Astrocyte of the cerebellum (primary cell): Measurements from ENCODE around the gene MYL6.
A peak's percentile ranks its signal among the peaks of the same experiment; 100 is the strongest.

Experiments used
- DNase-seq: peaks from one replicate; pipeline ENCODE4 v3.0.0-alpha.2; 2011; ENCODE audit warnings: low read depth
- H3K4me3 ChIP-seq: 2 replicates; pipeline ENCODE4 v1.5.1; 2011; ENCODE audit warnings: mild to moderate bottlenecking, low read depth, low read length, moderate library complexity
- in situ Hi-C: cut with HindIII; loops from 2 replicates; pipeline ENCODE4 v1.10.0; 2017; ENCODE audit warnings: low sequenced_read_pairs
- TF ChIP-seq, protein P1 (sequence below): IDR thresholded peaks from 2 replicates; pipeline ENCODE4 v1.5.1; 2012; ENCODE audit warnings: low read length, low read depth, moderate library complexity, mild to moderate bottlenecking; ENCODE audit errors: missing control alignments

The MYL6 gene

GRCh38 chr12:56143217-56143616 lies 14.9 kb upstream of the MYL6 start:
- H3K4me3 ChIP-seq: no peak overlapping the region
- in situ Hi-C loops: no loop called here
- no peak for DNase-seq
- TF ChIP-seq, protein P1, sequence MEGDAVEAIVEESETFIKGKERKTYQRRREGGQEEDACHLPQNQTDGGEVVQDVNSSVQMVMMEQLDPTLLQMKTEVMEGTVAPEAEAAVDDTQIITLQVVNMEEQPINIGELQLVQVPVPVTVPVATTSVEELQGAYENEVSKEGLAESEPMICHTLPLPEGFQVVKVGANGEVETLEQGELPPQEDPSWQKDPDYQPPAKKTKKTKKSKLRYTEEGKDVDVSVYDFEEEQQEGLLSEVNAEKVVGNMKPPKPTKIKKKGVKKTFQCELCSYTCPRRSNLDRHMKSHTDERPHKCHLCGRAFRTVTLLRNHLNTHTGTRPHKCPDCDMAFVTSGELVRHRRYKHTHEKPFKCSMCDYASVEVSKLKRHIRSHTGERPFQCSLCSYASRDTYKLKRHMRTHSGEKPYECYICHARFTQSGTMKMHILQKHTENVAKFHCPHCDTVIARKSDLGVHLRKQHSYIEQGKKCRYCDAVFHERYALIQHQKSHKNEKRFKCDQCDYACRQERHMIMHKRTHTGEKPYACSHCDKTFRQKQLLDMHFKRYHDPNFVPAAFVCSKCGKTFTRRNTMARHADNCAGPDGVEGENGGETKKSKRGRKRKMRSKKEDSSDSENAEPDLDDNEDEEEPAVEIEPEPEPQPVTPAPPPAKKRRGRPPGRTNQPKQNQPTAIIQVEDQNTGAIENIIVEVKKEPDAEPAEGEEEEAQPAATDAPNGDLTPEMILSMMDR: no peak

GRCh38 chr12:56143870-56144269 lies 14.3 kb upstream of the MYL6 start:
- in situ Hi-C loops: no loop called here
- DNase-seq: no peak
- no peak overlapping the region for H3K4me3 ChIP-seq
- TF ChIP-seq, protein P1: no peak

- no peak for DNase-seq
- TF ChIP-seq, protein P1: no peak
- no peak overlapping the region for H3K4me3 ChIP-seq
- in situ Hi-C loops: no loop called here
Measured at GRCh38 chr12:56145217-56145616, 12.9 kb upstream of the MYL6 start.

- H3K4me3 ChIP-seq: no peak overlapping the region
- TF ChIP-seq, protein P1: no peak
- in situ Hi-C loops: no loop called here
- no peak for DNase-seq
Measured at GRCh38 chr12:56146492-56147460, 11.4 kb upstream of the MYL6 start.

- peak; percentile 35 for DNase-seq
- in situ Hi-C loops: no loop called here
- no peak overlapping the region for H3K4me3 ChIP-seq
- TF ChIP-seq, protein P1: no peak
Measured at GRCh38 chr12:56150563-56150962, 7.6 kb upstream of the MYL6 start.

DNA sequence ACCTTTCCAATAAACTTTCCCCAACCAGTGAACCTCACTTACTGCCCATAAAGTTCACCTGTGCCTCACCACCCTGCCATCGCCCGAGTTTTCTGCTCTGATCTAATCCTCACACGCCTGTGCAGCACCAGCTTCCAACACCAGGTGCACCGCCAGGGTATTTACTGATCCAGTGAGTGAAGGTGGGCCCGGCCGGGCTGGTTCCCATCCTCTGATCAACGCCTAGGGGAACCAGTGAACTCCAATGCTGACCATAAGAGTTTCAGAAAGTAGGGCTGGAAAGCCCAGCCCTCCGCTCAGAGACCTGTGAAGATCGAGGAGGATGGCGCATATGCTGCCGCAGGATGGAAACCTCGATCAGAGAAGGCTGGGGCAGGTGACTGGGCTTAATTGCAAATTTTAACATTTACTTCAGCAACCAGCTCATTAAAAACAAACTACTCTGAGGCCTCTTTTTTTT lies 6.5 kb upstream of the MYL6 start:
- TF ChIP-seq, protein P1: peak; percentile 50
- DNase-seq: no peak
- in situ Hi-C loops: no loop called here

More for the DNA sequence above, 6.5 kb upstream of the MYL6 start:
- H3K4me3 ChIP-seq: peak overlapping the region; percentile 75
